Activated CD8-positive, alpha-beta memory T cell treated with anti-CD3 and anti-CD28 coated beads, Interleukin-2, amount 50 U/mL, for 24 hours (primary cell): ENCODE data around the gene TEX261.

Experiments used
- DNase-seq: peaks from one replicate; pipeline ENCODE4 v3.0.0-alpha.2; 2020; ENCODE audit errors: extremely low read depth

The TEX261 gene

DNA sequence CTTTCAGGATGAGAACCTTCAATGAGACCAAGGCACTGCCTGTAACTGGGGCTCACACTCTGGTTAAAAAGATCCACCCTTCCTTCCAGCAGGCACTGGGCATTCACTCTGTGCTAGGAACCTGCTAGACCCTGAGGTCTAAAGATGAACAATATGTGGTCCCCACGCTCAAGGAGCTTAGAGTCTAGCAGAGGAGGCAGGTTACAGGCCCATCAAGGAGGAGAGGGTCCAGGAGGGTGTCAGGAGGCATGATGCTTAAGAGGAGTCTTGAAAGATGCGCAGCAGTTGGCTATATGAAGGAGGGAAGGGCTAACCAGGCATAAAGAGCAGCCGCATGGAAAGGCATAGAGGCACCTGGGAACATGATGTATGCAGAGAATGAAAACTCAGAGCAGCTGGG is 11.7 kb downstream of the TEX261 start:
- no peak for DNase-seq

DNA sequence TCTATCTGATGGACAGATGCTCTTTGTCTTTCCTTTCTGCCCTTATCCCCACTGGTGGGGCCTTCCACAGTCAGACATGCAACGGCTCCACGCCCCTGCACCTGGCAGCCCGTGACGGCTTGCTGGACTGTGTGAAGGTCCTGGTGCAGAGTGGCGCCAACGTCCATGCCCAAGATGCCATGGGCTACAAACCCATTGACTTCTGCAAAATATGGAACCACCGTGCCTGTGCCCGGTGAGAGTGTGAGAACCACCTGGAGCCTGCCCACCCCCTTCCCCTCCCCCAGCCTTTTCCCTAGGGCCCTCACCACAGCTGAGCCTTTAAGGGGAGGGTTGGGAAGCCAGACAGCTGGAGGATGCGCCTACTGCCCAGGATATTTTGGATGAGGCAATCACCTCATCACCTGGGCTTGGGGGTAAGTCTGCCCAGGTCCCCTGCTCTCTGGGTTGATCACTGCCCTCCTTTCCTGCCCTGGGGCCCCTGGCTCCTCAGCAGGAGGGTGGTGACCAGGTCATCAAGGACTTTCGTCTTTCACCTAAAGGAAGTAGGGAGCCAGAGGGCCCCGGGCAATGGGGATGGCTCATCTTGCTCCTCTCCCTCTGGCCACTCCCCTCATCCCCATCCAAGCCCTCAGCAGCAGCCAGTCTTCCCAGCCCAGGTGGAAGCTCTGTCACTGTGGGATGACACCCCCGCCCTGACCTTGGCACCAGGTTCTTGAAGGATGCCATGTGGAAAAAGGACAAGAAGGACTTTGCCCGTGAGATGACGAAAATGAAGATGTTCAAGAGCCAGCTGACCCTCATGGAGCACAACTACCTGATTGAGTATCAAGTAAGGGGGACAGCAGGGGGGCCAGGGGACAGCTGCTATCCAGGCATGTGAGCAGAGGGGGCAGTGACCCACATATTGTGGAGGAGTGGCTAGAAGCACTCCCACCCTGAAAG is 12.5 kb downstream of the TEX261 start:
- no peak for DNase-seq

DNA sequence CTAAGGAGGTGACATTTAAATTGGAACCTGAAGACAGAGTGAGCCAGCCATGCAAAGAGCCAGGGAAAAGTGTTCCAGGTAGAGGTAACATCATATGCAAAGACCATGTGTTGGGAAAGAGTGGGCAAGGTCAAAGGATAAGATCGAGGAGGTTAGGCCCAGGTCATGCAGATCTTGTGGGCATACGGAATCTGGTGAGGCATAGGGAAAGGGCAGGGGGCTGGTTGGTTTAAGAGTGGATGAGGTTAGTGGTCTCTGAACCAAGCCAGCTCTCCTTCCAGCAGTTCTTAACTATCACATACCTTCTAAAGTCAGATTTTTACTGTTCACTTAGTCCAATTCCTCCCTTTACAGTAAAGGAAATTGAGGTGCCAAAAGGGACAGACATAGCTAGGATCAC is 13.3 kb downstream of the TEX261 start:
- no peak for DNase-seq

DNA sequence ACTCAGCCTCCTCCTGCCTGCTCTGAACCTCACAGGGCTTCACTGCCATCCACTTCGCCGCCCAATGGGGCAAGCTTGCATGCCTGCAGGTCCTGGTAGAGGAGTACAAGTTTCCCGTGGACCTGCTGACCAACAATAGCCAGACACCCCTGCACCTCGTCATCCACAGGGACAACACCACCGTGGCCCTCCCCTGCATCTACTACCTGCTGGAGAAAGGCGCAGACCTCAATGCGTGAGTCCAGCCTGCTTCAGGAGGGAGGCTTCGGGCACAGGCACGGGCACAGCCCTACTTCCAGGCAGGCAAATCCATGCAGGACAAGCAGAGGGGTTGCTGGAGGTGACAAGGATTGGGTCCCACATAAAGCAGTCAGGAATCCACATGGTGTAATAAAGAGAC is 15.0 kb downstream of the TEX261 start:
- DNase-seq = no peak

DNA sequence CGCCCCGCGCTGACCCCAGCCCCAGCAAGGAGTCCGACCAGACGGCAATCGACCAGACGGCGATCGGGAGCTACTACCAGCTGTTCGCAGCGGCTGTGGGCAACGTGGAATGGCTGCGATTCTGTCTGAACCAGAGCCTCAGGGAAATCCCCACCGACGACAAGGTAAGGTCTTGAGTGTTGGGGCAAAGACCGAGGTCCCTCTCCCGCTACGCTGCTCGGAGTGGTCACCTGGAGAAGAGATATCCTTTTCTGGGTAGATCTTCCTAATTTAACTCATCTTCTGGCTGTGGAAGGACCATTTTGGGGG is 15.5 kb downstream of the TEX261 start:
- DNase-seq = no peak

DNA sequence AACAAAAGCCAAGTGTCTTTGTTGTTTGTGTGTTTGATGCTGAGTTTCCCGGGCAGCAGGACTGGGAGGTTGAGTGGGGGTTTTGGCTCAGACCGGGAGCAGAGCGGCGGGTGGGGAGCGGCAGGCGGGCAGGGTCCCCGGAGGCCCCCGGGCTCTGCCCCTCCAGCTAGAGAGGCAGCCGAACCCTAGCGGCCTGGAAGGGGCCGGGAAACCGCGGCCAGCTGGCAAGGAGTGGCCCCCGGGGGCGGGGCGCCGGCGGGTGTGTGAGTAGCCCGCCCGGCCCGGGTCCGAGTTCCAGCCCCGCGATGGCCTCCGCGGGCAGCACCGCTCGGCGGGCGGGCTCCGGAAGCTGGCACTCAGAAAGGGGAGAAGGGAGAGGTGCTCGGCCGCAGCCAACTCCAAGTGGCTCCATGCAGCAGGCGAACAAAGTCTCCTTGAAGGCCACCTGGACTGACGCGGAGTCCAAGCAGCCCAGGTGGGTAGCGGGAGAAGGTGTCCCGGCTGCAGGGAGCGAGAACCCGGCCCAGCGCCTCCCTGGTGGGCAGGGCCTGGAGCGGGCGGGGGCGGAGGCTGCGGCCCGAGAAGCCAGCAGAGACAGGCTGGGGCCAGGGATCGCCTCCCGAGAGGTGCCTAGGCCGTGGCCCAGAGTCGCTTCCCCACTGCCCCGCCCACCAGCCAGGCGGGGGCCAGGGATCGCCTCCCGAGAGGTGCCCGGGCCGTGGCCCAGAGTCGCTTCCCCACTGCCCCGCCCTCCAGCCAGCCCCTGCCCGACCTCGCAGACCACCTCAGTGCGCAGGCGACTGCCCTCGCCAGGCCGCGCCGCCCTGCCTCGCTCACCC is 16.1 kb downstream of the TEX261 start, which contains the start of gene ANKRD53:
TSS of gene ANKRD53 (plus strand) at position 290 of the 839 bp plus-strand sequence. CDS start at position 306, 16 bp downstream.
- DNase-seq = no peak

DNA sequence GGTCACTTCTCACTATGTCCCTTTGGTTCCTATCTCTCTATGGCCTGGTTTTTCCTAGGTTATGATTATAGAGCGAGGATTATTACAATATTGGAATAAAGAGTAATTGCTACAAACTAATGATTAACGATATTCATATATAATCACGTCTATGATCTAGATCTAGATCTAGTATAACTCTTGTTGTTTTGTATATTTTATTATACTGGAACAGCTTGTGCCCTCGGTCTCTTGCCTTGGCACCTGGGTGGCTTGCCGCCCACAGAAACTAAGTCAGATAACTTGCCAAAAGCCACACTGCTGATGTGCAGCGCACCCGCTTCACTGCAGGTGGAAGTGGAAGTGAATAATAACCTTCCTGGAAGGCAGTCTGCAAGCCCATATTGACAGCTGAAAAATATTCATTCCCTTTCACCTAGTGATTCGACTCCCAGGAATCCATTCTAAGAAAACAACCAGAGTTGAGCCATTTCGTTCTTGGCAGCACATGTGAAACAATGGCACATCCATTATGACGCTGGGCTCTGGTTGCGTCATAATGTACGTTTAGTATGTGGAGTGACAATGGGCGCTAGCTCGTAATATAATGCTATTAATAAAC is 17.0 kb downstream of the TEX261 start:
- no peak for DNase-seq

DNA sequence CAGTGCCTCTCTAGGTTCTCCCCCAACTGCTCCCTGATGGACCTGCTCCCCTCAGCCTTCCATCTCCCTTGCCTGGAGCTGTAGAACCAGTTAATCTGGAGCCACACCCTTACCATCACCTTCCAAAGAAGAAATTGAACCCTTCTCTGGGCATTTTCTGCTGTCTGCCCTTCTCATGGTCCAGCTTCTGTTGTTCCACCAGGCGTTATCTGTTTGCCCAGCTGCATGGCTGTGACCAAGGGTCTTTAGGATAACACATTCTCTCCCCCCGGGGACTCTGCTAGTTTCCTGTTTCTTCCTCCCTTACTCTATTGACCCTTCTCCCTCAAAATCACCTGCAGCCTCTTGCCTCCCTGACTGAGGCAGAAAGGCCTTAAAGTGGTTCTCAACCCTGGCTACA is 19.4 kb downstream of the TEX261 start:
- DNase-seq = no peak

DNA sequence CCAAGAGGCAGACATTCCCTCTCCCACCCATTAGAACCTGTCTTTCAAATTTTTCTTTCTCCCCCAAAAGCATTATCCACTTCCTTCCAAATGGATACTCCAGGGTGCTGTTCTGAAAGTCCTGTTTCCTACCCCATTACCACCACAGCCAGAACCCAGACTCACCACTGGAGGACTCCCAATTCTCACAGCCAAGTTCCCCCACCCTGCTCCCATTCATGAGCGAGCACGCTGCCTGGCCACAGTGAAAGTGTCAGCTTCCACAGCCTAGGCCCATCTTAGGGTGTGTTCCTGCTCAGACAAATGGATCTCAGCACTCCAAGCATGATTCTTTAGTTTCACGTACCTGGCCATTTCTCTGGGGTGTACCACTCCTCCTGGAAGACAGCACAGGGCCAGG is 20.1 kb downstream of the TEX261 start:
- DNase-seq = no peak

DNA sequence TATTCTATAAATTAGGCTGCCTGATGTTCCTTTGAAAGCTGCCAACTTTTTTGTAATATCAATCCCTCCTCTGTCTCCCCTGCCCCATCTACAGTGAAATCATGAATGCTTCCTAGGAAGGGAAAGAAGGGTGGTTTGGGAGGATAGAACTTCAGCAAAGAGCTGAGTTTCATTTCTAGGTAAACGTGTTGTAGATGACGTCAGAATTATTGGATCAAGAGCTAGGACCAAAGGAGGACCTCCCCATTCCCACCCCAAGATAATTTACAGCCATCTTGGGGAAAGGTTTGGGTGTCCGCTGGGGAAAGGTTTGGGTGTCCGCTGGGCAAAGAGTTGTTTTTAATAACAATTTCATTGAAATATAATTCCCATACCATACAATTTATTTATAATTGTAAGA is 27.5 kb downstream of the TEX261 start:
- DNase-seq = no peak

DNA sequence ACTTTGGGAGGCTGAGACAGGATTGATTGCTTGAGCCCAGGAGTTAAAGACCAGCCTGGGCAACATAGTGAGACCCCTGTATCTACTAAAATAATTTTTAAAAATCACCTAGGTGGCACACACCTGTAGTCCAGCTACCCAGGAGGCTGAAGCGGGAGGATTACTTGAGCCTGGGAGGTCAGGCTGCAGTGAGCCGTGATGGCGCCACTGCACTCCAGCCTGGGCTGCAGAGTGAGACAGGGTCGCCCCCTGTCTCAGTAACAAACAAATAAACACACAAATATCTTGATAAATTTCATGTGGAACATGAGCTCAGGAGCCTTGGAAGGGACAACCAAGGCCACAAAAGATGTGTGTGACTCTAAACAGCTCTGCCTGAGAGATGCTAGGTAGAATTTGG is 28.0 kb downstream of the TEX261 start:
- no peak for DNase-seq

DNA sequence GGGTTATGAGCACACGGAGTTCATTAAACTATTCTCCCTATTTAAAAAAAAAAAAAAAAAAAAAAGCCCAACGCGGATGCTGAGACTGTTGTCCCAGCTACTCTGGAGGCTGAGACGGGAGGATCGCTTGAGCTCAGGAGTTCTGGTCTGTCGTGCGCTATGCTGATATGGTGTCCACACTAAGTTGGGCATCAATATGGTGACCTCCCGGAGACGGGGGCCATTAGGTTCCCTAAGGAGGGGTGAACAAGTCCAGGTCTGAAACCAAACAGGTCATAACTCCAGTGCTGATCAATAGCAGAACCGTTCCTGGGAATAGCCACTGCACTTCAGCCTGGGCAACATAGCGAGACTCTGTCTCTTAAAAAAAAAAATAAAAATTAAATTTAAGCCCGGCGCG is 29.2 kb downstream of the TEX261 start:
- no peak for DNase-seq

DNA sequence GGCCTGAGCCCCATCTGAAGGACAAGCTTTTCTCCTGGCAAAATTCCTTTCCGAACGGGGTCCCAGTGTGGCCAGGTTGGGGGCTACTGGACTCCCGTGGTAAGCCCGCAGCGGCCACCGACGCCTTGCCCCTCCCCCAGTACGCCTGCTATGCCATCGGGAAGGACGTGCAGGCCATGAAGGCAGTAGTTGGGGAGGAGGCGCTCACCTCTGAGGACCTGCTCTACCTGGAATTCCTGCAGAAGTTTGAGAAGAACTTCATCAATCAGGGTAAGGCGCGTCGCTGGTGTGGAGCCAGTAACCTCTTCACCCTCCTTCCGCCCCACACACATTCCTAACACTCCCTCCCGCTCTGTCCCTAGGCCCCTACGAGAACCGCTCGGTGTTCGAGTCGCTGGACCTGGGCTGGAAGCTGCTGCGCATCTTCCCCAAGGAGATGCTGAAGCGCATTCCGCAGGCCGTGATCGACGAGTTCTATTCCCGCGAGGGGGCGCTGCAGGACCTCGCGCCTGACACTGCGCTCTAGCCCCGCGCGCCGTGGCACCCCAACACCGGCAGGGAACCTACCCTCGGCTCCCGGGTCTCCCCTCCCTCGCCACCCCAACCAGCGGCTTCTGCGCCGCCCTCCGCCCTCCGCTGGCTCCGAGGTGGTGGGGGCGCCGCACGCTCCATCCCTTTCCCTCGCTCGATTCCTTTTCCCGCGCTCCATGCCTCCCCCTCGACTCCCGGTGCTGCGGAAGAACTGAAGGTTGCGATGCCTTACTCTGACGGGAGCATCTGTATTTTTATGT is 29.9 kb downstream of the TEX261 start:
- peak; percentile 41 for DNase-seq

DNA sequence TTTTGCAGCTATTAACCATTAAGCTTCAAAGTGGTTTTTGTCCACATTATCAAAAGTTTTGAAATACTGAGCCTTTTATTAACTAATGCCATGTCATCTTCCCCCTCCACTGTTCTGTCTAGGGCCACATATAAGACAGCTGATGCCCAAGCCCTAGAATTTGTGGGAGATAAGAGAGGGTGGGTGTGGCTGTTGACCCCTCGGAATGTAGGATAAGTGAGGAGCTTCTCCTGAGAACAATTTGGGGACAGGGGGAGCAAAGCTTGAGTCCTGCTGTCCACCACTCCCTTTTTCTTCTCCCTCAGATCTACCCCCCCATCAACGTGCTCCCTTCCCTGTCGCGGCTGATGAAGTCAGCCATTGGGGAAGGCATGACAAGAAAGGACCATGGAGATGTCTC is 30.5 kb downstream of the TEX261 start:
- no peak for DNase-seq

DNA sequence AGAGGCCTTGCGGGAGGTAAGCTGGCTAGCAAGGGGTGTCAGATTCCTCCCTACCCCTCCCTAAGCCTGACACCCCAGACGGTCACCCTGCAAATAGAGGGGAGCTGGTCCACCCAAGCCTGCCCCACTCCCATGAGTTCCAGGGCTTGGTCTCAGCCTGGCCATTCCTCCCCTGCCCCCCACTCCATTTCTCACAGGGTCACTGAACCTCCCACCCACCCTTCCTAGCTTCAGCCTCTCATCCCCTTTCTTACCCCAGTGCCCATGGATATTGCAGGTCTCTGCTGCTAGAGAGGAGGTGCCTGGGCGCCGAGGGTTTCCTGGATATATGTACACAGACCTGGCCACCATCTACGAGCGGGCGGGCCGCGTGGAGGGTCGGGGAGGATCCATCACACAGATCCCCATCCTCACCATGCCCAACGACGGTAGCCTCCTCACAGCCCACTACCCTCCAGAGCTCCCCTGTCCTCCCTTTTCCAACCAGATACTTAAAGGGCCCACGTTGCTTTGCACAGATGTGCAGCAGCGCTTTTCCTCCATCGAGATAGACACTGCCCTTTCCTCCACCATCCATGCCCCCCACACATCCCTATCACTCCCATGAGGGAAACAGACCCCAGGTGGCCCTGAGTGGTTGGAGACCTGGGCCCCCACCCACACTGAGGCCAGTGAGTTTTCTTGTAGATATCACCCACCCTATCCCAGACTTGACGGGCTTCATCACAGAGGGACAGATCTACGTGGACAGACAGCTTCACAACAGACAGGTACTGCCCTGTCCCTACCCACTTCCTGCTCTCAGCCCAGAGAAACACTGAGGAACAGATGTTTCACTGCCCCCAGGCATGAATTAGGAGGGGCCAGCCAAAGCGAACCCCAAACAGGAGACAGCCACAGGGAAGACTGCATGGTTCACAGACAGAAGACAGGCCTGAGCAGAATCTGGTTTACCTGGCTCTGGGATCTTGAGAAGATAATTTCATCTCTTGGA is 31.5 kb downstream of the TEX261 start:
- DNase-seq = no peak

DNA sequence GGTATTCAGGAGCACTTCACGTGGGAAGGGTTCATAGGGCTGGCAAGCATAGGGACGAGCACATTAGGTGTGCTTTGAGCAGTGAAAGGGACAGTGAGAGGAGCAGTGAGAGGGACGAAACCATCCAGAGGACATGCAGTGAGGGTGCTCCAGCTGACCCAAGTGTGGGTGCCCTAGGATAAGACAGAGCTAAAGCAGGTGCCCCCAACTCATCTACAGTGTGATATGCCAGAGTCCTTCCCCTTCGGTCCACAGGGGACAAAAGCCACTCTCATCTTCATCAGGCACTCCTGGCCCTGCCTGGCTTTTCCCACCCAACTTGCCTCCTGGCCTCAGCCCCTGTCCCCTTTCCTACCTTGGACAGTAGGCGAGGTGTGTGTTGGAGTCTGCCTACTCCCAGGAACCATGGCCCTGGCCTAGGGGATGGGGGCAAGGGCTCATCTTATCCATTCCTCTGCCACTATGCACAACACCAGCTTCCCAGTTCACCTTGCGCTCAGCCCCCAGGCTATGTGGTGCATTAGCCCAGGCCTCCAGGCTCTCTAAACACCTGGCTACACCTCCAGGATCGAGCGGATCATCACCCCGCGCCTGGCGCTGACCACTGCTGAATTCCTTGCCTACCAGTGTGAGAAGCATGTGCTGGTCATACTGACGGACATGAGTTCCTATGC is 32.3 kb downstream of the TEX261 start:
- no peak for DNase-seq

DNA sequence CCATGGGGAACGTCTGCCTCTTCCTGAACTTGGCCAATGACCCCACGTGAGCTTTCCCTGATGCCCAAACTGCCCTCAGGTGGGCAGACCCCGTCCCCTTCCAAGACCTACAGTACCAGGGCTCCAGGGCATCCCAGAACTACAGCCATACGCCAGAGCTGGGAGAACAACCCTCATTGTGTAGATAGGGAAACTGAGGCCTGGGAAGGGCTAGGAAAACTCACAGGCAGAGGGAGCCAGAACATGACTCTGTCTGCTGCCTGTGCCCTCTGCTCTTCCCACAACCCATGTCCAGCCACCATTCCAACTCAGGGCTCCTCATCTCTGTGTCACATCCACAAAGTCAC is 33.1 kb downstream of the TEX261 start:
- no peak for DNase-seq

DNA sequence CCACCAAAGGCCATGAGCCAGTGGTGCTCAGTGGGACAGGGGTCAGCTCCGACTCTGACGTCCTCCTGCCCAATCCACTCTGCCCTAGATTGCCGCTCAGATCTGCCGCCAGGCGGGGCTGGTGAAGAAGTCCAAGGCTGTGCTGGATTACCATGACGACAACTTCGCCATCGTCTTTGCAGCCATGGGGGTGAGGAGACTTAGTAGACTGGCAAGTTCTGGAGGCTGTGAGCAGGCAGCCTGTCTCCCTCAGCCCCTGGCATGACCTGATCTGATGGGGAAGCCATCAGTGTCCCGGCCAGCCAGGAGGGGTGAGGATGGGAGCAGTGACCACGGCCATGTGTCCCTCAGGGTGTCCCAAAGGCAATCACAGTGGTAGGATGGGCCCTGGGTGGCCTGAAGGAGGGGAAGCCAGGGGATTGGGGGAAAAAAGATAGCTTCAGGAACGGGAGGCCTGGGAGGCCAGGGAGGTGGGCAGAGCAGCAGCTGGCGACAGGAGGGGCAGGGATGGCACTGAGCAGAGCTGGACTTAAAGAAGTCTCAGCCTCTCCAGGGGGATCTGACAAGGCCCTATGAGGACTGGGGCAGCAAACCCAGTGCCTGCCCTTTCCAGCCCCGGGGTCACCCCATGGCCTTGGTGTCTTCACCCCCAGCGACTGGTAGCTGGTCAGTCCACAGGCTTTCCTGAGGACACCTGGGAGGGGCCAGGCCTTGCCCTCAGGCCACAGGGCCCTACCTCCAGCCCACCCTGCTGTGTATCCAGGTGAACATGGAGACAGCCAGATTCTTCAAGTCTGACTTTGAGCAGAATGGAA is 33.6 kb downstream of the TEX261 start:
- DNase-seq = no peak
